Measurements from ENCODE around the gene FLT3.
"Not testable (repeated sequence)": the region's sequence is repeated elsewhere in the genome, so short reads cannot be mapped to it uniquely, and the experiment has no call there.

FLT3 gene

DNA sequence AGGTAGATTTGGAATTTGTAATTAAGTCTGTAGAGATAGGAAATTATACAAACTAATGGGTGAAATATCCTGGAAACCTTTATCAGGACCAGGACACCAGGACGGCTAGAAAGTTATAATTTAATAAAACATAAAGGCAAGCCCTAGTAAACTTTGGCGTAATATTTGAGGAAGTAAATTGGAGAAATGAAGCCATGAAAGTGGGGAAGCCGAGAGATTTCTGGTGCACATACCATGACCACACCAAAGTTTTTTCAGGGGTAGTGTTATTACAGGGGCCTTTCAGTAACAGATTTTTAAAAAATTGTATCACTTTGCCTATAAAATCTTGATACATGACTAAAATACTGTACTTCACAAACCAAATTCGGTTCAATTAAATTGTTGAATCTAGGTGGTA, 57.2 kb downstream of the FLT3 start:
- no peak for DNase-seq

DNA sequence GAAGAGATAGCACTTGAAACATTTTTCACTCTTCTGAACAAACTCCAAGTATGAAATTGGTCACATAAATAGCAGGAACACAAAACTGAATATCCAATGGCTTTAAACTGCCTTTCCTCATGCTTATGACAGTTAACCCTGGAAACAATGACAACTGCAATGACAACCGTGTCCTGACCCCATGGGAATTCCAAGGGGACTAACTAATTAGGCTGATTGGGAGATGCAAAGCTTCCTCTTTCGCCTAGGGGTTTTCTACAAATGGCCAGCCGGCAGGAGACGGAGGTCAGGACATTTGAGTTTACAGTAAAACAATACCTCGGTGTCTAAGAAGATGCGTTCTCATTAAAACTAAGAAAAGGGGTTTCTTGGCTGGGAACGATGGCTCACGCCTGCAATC, 58.9 kb downstream of the FLT3 start:
- DNase-seq, result no peak

DNA sequence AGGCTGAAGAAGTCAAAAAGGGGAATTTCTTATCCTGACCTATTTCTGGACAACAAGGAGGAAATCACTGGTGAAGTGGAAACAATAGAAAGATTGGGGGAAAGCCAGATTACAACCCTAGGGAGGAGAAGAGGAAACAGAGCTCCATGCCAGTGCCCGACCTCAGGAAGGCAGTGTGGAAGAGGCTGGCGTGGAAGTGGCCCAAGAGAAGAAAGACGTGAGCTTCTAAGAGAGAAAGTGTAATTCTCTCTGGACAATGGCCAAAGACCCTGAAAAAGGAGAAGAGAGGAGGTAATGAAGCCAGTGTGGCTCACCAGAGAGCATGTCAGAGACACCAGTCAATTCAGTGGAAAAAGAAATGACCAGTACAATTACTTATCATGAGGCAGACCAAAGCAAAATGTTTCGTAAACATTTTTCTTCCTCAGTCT, 59.3 kb downstream of the FLT3 start:
- DNase-seq, result no peak

DNA sequence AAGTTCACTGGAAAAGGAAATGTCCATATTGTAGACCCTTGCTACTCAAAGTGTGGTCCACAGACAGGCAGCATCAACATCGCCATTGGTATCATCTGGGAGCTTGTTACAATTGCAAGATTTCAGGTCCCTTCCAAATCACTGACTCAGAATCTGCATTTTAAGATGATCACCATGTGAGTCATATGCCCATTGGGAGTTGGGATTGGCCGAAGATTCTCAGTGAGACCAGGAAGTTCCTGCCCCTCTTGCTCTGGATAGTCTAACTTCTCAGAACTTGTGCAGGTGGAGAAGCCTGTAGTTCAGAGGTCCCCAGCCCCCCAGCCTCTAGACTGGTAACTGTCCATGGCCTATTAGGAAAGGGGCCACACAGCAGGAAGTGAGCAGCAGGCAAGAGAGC, 63.0 kb downstream of the FLT3 start:
- no peak for DNase-seq

DNA sequence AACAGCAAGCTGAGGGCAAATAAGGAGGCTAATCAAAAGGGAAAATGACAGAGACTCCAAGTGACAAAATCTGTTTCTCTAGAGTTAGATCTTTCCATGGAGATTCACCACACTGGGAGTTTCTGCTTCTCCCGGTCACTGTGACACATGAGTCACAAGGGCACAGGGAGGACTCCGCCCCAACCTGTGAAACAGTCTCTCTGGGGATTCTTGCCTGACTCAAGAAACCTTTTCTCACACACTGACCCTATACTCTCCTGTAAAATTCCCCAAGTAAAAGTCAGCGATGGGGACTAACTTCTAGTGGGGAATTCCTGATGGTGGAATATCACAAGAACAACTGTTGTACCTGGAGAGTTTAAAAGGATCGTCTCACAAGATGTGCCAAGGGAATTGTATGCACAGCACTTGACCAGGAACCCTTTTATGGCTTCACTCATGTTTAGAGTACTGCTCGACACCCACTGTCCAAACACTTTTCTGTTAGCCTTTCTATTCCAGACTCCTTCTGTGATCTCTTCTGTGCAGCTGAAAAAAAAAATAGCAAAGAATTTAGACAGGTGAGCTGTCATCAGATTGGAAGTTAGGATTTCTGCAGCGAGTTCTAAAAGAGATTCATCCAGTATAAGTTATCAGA, 65.1 kb downstream of the FLT3 start:
- DNase-seq, result no peak

DNA sequence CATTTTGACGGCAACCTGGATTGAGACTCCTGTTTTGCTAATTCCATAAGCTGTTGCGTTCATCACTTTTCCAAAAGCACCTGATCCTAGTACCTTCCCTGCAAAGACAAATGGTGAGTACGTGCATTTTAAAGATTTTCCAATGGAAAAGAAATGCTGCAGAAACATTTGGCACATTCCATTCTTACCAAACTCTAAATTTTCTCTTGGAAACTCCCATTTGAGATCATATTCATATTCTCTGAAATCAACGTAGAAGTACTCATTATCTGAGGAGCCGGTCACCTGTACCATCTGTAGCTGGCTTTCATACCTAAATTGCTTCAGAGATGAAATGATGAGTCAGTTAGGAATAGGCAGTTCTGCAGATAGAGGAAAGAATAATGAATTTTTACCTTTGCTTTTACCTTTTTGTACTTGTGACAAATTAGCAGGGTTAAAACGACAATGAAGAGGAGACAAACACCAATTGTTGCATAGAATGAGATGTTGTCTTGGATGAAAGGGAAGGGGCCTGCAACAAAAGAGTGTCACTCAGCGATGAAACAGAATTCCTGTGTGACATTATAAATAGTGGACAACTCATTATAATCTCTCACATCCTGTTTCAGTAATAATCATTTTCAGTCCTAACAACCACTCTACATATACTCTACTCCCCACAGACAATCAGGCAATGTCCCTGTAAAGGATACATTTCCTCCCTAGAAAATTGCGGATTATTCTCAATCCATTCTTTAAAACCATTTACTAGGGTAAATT, 66.3 kb downstream of the FLT3 start:
- no peak for DNase-seq

DNA sequence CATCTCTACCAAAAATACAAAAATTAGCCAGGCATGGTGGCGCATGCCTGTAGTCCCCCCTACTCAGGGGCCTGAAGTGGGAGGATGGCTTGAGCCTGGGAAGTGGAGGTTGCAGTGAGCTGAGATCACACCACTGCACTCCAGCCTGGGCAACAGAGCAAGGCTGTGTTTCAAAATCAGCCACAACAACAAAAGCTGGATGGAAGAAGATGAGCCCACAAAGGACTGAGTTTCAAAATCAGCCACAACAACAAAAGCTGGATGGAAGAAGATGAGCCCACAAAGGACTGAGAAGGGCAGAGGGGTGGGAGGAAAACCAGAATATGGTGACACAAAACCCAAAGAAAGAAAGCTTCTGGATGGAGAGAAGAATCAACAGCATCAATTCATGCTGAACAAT, 67.9 kb downstream of the FLT3 start:
- not testable (repeated sequence) for DNase-seq

DNA sequence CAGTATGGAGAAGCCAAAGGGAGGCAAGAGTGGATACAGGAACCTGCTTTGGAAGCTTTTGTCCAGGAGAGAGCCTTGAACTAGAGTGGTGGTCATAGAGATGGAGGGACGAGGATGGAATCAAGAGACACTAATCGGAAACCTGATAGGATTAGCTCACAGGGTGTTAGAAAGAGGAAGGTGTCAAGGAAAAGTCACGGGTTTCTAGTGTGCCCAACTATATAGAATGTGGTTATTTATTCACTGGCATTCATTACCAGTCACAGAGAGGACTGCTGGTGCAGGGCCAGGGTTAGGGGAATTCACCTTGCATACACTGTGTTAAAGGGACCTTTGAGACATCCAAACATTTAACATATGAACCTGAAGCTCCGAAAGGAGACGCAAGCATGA, 68.5 kb downstream of the FLT3 start:
- no peak for DNase-seq

DNA sequence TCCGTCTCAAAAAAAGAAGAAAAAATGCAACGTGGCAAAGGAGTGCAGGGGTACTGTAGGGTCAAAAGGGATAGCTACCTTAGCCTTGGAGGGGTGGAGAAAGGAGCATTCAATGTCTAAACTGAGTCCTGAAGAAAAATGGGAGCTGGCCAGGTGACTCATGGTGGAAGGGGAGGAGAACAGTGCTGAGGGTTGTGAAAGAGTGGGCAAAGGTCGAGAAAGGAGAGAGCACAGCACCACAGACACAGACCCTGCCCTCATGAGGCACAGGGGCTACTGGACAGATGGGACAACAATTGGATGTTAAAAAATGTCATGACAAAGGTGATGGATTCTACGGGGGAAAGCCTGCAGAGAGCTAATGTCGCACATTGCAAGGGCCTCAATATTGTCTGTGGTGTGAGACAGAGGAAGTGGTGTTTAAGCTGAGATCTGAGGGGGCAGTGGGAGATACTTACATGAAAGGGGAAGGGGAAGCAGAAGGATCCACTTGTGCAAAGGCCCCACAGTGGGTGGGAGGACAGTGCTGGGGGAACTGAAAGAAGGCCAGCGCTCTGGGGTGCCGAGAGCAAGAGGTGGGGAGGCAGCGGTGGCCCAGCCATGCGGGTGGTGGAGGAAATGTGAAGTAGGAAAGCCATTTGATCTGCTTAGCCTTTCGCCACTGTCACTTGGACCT, 69.0 kb downstream of the FLT3 start:
- no peak for DNase-seq

DNA sequence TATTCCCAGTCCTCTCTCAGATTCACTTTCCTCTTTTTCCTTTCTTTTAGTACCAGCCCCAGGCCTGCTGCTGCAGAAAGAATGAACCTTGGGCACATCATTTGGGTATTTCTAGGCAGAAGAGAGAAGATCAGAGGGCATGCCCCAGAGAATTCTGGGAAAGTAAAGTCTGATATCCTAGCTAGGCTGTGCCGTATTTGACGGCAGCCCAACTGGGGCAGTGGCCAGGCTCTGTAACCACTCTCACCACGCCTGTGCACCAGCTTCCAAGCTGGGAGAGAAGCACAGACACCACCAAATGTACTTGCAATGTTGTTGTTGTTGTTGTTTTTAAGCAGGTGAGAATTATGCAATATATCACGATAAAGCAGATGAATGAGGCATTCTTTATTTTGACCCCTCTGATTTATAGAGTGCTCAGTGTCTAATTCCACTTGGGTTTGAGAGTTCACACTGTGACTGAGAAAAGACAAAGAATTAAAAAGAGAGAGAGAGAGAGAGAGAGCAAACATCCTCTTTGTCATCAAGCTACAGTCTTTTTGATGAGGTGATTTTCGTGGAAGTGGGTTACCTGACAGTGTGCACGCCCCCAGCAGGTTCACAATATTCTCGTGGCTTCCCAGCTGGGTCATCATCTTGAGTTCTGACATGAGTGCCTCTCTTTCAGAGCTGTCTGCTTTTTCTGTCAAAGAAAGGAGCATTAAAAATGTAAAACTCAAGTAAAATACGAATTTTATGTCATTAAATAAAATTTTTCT, 72.6 kb downstream of the FLT3 start:
- no peak for DNase-seq

DNA sequence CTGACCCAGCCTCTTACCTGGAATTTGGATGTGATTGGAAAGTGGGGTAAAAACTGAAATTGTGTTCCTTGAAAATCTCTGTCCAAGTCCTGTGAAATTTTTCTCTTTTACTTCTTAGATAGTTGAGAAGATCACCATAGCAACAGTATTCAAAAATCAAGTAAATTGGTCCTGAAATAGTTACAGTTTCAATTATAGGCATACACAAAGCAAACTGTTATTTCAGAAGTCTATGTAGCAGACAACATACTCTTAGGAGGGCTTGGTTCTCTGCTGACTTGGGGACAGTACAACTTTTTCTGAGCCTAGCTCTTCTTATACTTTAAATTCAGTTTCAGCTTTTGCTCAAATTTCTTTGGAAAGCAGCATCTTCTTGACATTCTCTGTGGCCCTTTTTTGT, 73.3 kb downstream of the FLT3 start:
- DNase-seq, result no peak

DNA sequence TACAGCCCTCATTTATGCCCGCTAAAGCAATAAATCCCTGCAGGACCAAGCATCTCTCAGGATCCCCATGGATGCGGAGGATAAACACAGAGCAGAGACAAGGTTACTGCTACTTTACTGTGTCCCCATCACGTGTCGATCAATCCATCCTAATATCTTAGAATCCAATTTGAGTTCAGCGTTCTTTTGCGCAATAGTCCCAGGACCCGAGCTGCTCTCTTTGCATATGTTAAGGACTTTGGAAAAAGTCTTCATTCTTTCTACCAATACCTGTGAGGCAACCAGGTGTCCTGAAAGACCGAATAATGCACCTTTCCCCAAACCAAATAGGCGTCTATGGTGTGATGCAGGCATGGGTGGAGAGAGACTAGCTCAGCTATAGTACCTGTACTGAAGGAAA, 73.9 kb downstream of the FLT3 start:
- no peak for DNase-seq

DNA sequence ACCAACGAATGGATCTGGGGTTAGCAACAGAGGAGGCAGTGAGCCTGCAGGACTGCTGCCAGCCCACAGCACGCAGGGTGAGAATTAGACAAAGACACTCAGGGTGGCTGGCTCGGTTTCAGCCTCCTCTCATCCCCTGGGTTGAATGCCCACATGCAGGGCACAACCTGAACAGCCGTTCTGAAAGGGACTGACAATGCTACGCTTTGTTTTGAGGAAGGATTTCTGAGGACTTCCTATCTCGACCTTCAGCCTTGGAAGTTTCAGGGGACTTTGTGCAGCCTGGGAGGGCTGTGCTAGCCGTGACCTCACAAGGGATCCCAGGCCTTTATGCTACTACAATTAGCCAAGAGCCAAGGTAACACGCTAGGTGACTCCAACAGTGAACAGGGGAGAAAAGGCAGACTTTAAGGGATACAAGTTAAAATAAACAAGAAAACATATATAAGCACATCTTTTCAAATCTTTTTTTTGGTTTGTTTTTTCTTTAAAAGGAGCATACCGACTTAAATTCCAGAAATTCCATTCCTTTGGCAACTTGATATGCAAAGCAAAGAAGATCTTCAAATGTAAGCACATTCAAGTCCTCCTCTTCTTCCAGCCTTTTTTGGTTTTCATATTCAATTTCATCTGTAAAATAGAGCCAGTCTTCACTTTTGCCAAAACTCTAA, 77.4 kb downstream of the FLT3 start:
- no peak for DNase-seq

DNA sequence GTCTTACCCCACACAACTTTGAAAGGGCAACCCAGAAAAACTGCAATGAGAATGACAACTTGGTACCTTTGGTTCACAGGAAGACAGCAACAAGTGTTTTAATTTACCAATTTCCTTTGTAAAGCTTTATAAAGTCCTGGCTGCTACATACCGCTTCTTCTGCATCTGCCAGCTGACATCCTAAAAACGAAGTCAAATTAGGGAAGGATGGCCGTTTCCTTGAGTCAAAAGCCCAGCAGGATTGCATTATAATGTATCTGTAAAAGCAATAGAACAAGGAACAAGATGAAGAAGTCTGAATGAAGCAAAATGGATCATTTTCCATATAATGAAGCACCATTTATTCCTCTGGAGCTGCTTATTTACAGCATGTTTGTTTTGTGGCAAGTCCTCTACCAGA, 86.1 kb downstream of the FLT3 start:
- no peak for DNase-seq

DNA sequence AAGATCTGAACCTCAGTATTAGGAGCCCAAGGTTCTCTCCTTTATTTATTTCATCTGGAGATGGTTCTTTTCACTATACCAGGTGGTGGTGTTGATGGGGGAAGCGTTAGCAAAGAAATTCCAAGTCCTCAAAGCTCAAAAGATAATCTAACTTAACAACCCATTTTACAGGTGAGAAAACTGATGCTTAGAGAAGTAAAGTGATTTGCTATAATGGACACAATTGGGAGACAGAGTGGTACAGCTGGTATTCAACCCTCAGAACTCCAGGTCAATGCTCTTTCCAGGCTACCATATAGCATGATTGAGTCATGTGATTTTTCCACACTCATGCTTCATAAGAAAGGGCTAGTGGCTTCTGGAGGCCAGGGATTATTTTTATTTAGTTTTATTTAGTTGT, 86.9 kb downstream of the FLT3 start:
- no peak for DNase-seq

DNA sequence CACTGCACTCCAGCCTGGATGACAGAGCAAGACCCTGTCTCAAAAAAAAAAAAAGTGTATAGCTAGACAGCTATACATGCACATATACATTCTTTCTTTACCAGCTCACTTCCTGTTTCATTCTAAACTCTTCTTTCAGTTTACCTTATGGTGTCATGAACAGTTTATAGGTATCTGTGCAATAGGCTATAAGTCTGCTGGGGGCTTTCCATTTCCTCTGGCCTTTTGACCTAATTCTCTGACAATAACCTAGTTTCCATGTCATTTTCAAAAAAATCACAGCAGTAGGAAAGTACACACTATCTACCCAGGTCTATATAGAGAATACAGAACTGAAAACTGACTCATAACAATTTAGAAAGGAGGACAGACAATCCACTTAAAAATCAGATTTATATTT, 87.5 kb downstream of the FLT3 start:
- DNase-seq, result no peak

DNA sequence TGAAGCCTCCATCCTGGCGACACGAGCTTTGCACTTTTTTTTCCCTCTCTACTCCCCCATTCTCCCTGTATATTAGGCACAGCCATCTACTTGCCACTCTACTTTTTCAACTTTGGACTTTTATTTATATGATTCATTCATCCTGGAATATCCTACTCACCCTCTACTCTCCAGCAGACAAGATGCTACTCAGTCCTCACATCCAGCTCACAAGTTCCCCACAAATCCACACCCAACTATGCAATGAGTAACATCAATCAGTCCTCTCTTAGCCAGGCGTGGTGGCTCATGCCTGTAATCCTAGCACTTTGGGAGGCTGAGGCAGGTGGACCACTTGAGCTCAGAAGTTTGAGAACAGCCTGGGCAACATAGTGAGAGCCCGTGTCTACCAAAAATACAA, 88.0 kb downstream of the FLT3 start:
- DNase-seq, result no peak

DNA sequence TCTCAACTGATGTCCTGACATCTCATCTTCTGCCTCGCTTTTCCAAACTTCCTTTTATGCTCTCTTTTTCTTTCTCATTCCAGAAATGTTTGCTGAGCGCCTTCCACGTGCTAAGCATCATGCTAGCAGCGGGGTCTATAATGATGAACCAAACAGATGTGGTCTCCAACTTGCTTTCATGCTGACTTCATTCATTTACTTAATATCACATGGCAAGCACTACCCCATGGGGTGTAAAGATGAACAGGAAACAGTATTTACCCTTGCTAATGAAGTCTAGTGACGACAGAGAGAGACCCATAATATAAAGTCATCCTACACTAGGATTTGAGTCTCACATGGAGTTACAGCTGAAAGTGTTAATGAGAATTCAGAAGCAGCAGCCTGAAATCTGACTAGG, 90.3 kb downstream of the FLT3 start:
- no peak for DNase-seq

DNA sequence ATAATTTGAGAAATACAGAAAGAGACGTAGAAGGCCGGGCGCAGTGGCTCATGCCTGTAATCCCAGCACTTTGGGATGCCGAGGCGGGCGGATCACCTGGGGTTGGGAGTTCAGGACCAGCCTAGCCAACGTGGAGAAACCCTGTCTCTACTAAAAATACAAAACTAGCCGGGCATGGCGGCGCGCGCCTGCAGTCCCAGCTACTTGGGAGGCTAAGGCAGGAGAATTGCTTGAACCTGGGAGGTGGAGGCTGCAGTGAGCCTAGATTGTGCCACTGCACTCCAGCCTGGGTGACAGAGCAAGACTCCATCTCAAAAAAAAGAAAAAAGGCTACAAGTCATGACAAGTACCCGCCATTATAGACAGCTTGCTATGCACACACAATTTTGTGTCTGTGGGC, 95.4 kb downstream of the FLT3 start:
- DNase-seq, result not testable (repeated sequence)

DNA sequence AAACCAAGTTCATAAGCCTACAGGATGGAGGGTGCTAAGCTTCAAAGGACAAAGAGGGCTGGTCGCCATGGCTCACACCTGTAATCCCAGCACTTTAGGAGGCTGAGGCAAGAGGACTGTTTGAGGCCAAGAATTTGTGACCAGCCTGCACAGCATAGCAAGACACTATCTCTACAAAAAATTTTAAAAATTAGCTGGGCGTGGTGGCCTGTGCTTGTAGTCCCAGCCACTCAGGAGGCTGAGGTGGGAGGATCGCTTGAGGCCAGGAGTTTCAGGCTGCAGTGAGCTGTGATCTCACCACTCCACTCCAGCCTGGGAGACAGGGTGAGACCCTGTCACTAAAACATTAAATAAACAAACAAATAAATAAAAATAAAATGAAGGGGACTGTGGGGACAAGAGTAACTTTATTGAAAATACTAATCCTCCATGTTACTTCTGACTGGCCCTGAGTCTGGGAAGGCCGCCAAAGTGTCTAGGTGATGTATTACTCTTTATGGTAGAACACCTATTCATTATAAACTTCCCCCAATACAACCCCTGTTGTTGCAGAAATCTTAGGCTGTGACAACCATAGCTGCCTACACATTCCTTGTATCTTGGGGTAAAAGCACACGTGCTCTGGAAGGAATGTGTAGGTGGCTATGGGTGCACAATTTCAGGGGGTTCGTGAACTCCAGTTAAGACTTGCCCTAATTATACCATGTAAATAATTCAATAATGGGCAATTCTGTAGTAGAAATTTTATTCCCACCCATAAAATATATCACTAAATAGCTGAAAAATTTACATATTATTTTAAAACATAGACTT, 97.3 kb downstream of the FLT3 start:
- no peak for DNase-seq

DNA sequence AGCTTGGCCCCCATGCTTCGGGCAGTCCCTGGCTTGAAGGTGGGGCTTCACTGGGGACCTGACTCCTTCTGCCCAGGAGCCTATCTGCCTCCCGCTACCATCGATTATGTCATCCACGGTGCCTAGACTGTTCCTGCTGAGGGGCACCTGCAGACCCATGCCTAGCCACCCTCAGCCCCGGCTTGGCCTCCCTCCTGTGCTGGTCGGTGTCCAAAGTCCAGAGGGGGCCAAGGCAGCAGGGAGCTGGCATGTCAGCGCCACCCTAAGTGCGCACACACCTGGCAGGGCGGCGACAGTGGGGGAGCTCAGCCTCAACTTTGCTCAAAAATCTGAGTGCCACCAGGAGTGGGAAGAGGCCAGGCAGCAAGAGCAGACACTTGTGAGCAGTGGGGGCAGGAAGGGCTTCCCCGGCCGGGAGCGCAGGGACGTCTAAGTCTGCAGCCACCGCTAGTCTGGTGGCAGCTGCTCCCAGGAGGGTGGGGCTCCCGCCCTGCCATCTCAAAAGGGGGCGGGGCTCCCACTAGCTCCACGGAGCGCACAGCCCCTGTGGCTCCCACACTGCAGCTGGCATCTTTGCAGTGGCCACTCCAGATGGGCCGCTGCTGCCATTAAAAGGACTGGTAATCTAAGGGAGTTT, 98.4 kb downstream of the FLT3 start:
- DNase-seq, result no peak

DNA sequence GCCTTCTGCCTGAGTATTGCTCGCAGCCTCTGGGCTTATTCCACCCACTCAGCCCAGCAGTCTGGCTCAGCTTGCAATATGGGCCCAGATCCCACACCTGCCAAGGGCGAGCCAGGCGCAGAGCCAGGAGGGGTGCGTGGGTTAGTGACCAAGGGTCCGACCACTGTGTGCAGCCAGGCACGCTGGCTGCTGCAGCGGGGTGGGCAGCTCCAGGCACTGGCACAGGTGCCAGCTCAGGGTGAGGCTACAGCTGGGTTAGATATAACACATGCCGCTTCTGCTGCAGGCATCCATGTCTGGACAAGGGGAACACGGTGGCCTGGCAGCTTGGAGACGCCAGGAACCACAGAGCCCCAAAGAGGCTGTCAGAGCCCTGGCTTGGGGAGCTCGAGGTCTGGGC, 99.3 kb downstream of the FLT3 start:
- no peak for DNase-seq

Data from NCI-H526 treated with DMSO at 0.1 percent for 48 hours (cell line).